ENCODE data around the gene MKLN1. TPM values are rescaled to one million over a fixed set of nuclear protein-coding genes. Genes with fewer than 3 reads are reported as not detected.
A peak's percentile ranks its signal among the peaks of the same experiment; 100 is the strongest.
"Not testable (repeated sequence)": the region's sequence is repeated elsewhere in the genome, so short reads cannot be mapped to it uniquely, and the experiment has no call there.

The MKLN1 gene
- total RNA-seq, 1 donor from 2014 or later = 55.9 TPM

- Mint-ChIP-seq H3K27me3 (no peaks in the 10 kb centered on the region), H3K4me3 (ENCODE audit: low read depth) (no peak overlapping the region), H3K9me3 (ENCODE audit: low read depth) (no peaks in the 10 kb centered on the region), H3K27ac (peak overlapping the region; percentile 37), H3K4me1 (ENCODE audit: low read depth) (peaks cover 20% of the 10 kb centered on the region), H3K36me3 (ENCODE audit: insufficient read depth) (peaks cover 14% of the 10 kb centered on the region)
- no peak for DNase-seq (ENCODE audit: low spot score, unreplicated experiment)
- TF ChIP-seq CTCF (IDR thresholded peaks at IDR 0.05; ENCODE audit: unreplicated experiment) = no peak
Observed at GRCh38 chr7:131459256-131459655, 131.6 kb downstream of the MKLN1 start.

GRCh38 chr7:131462059-131462458 is 134.4 kb downstream of the MKLN1 start:
- Mint-ChIP-seq H3K36me3 (ENCODE audit: insufficient read depth) (peaks cover 17% of the 10 kb centered on the region), H3K9me3 (ENCODE audit: low read depth) (no peaks in the 10 kb centered on the region), H3K27ac (no peak overlapping the region), H3K4me1 (ENCODE audit: low read depth) (peaks cover 4% of the 10 kb centered on the region), H3K4me3 (ENCODE audit: low read depth) (no peak overlapping the region), H3K27me3 (no peaks in the 10 kb centered on the region)
- no peak for TF ChIP-seq CTCF (IDR thresholded peaks at IDR 0.05; ENCODE audit: unreplicated experiment)
- no peak for DNase-seq (ENCODE audit: low spot score, unreplicated experiment)

GRCh38 chr7:131462715-131463114 is 135.0 kb downstream of the MKLN1 start:
- not testable (repeated sequence) for DNase-seq (ENCODE audit: low spot score, unreplicated experiment); H3K9me3 Mint-ChIP-seq (ENCODE audit: low read depth); H3K27me3 Mint-ChIP-seq; H3K4me3 Mint-ChIP-seq (ENCODE audit: low read depth); H3K27ac Mint-ChIP-seq; H3K4me1 Mint-ChIP-seq (ENCODE audit: low read depth)
- peaks cover 17% of the 10 kb centered on the region for H3K36me3 Mint-ChIP-seq (ENCODE audit: insufficient read depth)

- no peak for DNase-seq (ENCODE audit: low spot score, unreplicated experiment)
- H3K9me3 Mint-ChIP-seq (ENCODE audit: low read depth) = no peaks in the 10 kb centered on the region
- no peaks in the 10 kb centered on the region for H3K27me3 Mint-ChIP-seq
- H3K27ac Mint-ChIP-seq = no peak overlapping the region
- H3K4me1 Mint-ChIP-seq (ENCODE audit: low read depth) = peaks cover 3% of the 10 kb centered on the region
- H3K36me3 Mint-ChIP-seq (ENCODE audit: insufficient read depth) = peaks cover 22% of the 10 kb centered on the region
- H3K4me3 Mint-ChIP-seq (ENCODE audit: low read depth) = no peak overlapping the region
- no peak for TF ChIP-seq CTCF (IDR thresholded peaks at IDR 0.05; ENCODE audit: unreplicated experiment)
Observed at GRCh38 chr7:131466735-131467365, 139.2 kb downstream of the MKLN1 start.

GRCh38 chr7:131467788-131468187 is 140.1 kb downstream of the MKLN1 start:
- Mint-ChIP-seq H3K4me1 (ENCODE audit: low read depth) (peaks cover 3% of the 10 kb centered on the region), H3K9me3 (ENCODE audit: low read depth) (no peaks in the 10 kb centered on the region), H3K36me3 (ENCODE audit: insufficient read depth) (peaks cover 25% of the 10 kb centered on the region), H3K27me3 (no peaks in the 10 kb centered on the region), H3K4me3 (ENCODE audit: low read depth) (no peak overlapping the region), H3K27ac (peak overlapping the region; percentile 22)
- DNase-seq (ENCODE audit: low spot score, unreplicated experiment) = no peak
- no peak for TF ChIP-seq CTCF (IDR thresholded peaks at IDR 0.05; ENCODE audit: unreplicated experiment)

All from progenitor cell of endocrine pancreas (in vitro differentiated cells).